Measurements from ENCODE around the gene SLC23A2.
"Not testable (repeated sequence)": the region's sequence is repeated elsewhere in the genome, so short reads cannot be mapped to it uniquely, and the experiment has no call there.

The SLC23A2 gene

DNA sequence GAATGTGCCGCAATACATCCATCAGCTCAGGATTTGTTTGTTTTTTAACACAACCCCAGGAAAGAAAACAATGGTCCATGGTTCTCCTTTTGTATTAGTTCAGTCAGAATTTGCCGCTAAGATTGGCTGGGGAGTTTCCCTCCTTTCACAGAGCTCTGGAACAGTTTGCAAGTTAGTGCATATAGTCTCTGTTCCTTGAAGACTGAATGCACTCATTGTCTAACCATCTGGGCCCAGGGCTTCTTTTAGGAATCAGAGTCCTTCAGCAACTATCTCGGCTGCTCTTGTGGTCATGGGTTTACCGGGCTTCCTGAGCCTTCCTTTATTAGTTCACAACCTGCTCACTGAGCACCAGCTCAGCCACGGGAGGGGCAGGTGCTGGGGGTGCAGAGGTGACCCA lies 121.3 kb downstream of the SLC23A2 start:
- no peak for FAIRE-seq

GRCh38 chr20:4878099-4878498 lies 123.2 kb downstream of the SLC23A2 start:
- FAIRE-seq; DNase-seq (ENCODE audit: low spot score): not testable (repeated sequence)

More for the DNA sequence above, 121.3 kb downstream of the SLC23A2 start:
- DNase-seq (ENCODE audit: low spot score), result no peak

DNA sequence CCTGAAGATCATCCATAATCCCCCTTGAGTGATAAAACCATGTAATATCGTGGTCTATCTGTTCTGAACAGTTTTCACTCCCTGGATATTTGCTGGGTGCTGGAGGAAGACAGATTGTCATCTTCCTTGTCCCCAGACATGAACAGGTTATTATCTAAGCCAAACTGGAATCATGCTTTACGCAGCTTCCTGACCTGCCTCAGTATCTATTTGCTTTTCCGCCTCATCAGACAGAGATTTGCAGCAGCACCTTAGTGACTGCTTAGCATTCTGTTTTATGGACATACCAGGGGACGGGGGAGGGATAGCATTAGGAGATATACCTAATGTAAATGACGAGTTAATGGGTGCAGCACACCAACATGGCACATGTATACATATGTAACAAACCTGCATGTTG lies 124.6 kb downstream of the SLC23A2 start:
- FAIRE-seq (no peak), DNase-seq (ENCODE audit: low spot score) (no peak)

- DNase-seq (ENCODE audit: low spot score) (no peak), FAIRE-seq (no peak)
Observed at GRCh38 chr20:4876301-4876700, 125.0 kb downstream of the SLC23A2 start.

DNA sequence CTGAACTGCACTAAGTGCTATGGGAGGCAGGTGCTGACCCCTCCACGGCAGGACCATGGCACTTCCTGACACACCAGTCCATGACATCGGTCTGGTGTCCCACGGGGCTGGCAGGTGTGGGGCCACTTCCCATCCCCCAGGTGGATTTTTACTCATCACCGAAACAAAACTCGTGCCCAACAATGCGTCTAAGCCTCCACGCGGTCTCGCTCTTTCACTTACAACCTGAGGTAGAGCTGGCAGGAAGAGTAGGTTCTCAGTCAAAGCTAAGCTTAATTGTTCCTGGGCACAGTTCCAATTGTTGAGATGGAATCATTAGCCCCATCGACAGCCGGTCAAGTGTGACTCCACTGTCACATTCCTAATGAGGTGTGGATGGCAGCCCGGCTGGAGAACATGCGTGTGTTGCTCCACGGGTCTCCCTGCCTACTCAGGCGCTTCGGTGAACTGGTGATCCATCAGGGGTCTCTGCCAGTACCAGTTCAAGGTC lies 125.7 kb downstream of the SLC23A2 start:
- DNase-seq (ENCODE audit: low spot score) (no peak), FAIRE-seq (no peak)

- no peak for DNase-seq (ENCODE audit: low spot score)
- FAIRE-seq, result no peak
Observed at GRCh38 chr20:4873396-4873795, 127.9 kb downstream of the SLC23A2 start.

DNA sequence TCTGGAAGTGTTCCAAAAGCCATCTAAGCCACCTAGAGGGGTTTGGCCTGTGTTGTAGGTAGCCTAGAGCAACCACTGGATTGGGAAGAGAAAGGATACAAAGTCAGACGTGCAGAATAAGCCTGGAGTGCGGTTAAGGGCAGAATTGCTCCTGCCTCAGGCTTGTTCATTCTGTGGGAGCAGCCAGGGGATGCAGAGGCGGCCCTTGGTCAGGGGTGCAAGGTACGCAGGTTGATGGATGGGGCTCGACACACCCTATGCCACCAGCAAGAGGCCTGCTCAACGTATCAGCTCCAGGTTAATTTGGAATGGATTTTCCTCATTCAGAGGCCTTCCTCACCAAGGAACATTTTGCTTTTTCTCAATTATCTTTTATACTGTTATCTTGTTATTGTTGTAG lies 129.8 kb downstream of the SLC23A2 start:
- FAIRE-seq (no peak), DNase-seq (ENCODE audit: low spot score) (no peak)

GRCh38 chr20:4870906-4871305 lies 130.4 kb downstream of the SLC23A2 start:
- no peak for FAIRE-seq

GRCh38 chr20:4869290-4870193 lies 131.8 kb downstream of the SLC23A2 start:
- FAIRE-seq (no peak), DNase-seq (ENCODE audit: low spot score) (no peak)

More at GRCh38 chr20:4870906-4871305, 130.4 kb downstream of the SLC23A2 start:
- no peak for DNase-seq (ENCODE audit: low spot score)

GRCh38 chr20:4867051-4867450 lies 134.3 kb downstream of the SLC23A2 start:
- no peak for FAIRE-seq
- DNase-seq (ENCODE audit: low spot score), result no peak

GRCh38 chr20:4866429-4866828 lies 134.9 kb downstream of the SLC23A2 start:
- no peak for FAIRE-seq
- no peak for DNase-seq (ENCODE audit: low spot score)

GRCh38 chr20:4864311-4864752 lies 137.0 kb downstream of the SLC23A2 start:
- FAIRE-seq (no peak), DNase-seq (ENCODE audit: low spot score) (no peak)

DNA sequence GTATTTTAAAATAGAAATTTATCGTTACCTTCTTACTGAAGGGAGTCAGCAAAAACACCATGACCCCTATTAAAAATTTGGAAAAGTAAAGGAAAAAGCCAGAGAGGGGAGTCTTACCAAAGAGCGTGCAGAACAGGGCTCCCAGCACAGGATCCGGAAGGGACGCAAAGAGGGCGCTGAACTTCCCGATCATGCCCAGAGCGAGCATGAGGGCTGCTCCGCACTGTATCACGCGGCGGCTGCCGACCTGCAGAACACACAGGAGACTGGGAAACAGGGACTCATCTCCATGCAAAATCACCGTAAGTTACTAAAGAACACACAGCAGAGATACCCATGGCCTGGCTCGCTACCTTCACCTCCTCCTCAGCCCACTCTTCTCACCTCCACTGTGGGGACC lies 138.6 kb downstream of the SLC23A2 start:
- FAIRE-seq, result no peak

GRCh38 chr20:4861961-4862360 lies 139.3 kb downstream of the SLC23A2 start:
- no peak for FAIRE-seq
- no peak for DNase-seq (ENCODE audit: low spot score)

More for the DNA sequence above, 138.6 kb downstream of the SLC23A2 start:
- DNase-seq (ENCODE audit: low spot score), result no peak

GRCh38 chr20:4858000-4858399 lies 143.3 kb downstream of the SLC23A2 start:
- FAIRE-seq, result no peak
- DNase-seq (ENCODE audit: low spot score), result no peak

DNA sequence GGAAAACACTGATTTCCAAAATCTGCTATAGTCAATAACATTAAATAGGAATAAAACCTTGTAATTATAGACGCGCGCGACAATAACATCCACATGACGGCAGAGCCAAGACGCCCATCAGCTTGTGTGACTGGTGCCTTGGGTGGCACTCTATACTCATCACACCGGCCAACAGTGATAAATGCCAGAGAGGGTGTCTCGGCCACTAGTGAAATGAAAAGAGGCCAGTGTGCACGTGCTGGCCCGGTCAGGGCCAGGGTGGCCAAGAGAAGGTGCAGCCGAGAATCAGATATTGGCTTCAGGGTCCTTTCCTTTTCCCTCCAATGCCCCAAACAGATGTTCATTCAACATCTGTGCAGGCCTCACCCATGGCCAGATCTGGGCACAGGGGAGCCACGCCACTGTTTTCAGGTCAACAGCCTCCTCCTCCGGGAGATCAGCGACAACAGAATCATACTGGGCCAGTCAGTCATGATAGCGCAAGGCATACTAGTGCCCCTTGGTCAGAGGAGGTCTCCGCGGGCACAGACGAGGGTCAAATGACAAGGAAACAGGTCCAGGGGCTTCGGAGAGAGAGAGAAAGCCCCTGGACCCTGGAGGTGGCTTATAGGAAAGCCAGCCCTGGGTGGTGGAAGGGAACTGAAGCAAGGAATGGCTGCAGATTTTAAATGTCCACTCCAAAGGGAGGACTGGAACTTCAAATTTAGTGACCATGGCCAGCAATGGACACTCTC lies 145.1 kb downstream of the SLC23A2 start:
- DNase-seq (ENCODE audit: low spot score), result no peak
- no peak for FAIRE-seq

DNA sequence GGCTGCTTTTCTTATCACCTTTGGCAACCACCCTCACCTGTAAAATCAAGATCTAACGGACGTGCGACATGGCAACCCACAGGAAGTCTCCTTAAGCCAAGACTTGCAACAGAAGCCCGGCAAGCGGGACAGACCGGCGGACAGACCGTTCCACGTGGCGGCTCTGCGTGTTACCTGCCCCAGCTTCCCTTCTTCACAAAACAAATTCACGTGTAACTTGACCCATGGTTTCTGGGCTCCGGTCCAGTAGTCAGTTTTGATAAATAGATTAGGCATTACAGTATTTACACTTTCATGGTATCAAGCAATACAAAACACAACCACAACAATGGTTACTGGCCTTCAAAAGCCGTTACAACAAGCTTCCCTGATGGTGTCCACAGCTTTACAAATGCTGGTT lies 145.8 kb downstream of the SLC23A2 start:
- DNase-seq (ENCODE audit: low spot score), result no peak
- no peak for FAIRE-seq

- DNase-seq (ENCODE audit: low spot score) (no peak), FAIRE-seq (no peak)
Observed at GRCh38 chr20:4855097-4855496, 146.2 kb downstream of the SLC23A2 start.

GRCh38 chr20:4854561-4854901 lies 146.8 kb downstream of the SLC23A2 start:
- FAIRE-seq, result no peak
- no peak for DNase-seq (ENCODE audit: low spot score)

GRCh38 chr20:4853757-4854560 lies 147.4 kb downstream of the SLC23A2 start:
- FAIRE-seq (no peak), DNase-seq (ENCODE audit: low spot score) (no peak)

GRCh38 chr20:4853004-4853403 lies 148.3 kb downstream of the SLC23A2 start:
- DNase-seq (ENCODE audit: low spot score), result no peak
- no peak for FAIRE-seq

All from urothelium cell line (cell line).